Spleen (tissue), 11 donors: ENCODE results near the gene TMEM272. TPM values are rescaled to one million over a fixed set of nuclear protein-coding genes. Genes with fewer than 3 reads are reported as not detected.

Experiments
- DNase-seq: peaks from one replicate; pipeline ENCODE4 v3.0.0-alpha.2; 2020
- H3K27ac ChIP-seq, 8 donors: fragments of 200-600 bp; sonication (generic) in 7 of 8; 1 replicate in 4 of 8; 2 replicates in 4 of 8; pipeline versions ENCODE4 v1.5.0 to v1.8.0; 2016 to 2021; ENCODE audit warnings: inconsistent platforms in 4 of 8, mild to moderate bottlenecking in 4 of 8, moderate library complexity in 1 of 8
- H3K27me3 ChIP-seq, 7 donors: fragments of 200-600 bp; sonication (generic) in 6 of 7; replicated peaks in 1 of 7; 1 replicate in 4 of 7; 2 replicates in 3 of 7; pipeline versions ENCODE4 v1.5.0 to v1.8.0; 2016 to 2021; ENCODE audit warnings: inconsistent platforms in 3 of 7, mild to moderate bottlenecking in 1 of 7
- H3K36me3 ChIP-seq, 6 donors: fragments of 200-600 bp; sonication (generic) in 5 of 6; 1 replicate in 4 of 6; 2 replicates in 2 of 6; pipeline versions ENCODE4 v1.5.0 to v1.8.0; 2016 to 2021; ENCODE audit warnings: inconsistent platforms in 2 of 6
- H3K4me1 ChIP-seq, 6 donors: fragments of 200-600 bp; sonication (generic) in 5 of 6; 1 replicate in 3 of 6; 2 replicates in 3 of 6; pipeline versions ENCODE4 v1.5.0 to v1.8.0; 2016 to 2021; ENCODE audit warnings: inconsistent platforms in 3 of 6
- H3K4me3 ChIP-seq, 8 donors: fragments of 200-600 bp; sonication (generic) in 7 of 8; 1 replicate in 4 of 8; 2 replicates in 4 of 8; pipeline versions ENCODE4 v1.5.0 to v1.8.0; 2016 to 2021; ENCODE audit warnings: inconsistent platforms in 4 of 8, mild to moderate bottlenecking in 4 of 8, moderate library complexity in 2 of 8
- H3K9me3 ChIP-seq, 8 donors: fragments of 200-600 bp; sonication (generic) in 7 of 8; 1 replicate in 4 of 8; 2 replicates in 4 of 8; pipeline versions ENCODE4 v1.5.0 to v1.8.0; 2016 to 2021; ENCODE audit warnings: inconsistent platforms in 4 of 8
- POLR2A ChIP-seq, 3 donors: fragments of 450-650 bp; IDR thresholded peaks; one replicate each; pipeline ENCODE4 v1.5.1; 2017; ENCODE audit warnings: antibody characterized with exemption in 3 of 3, mild to moderate bottlenecking in 1 of 3
- POLR2AphosphoS5 ChIP-seq, 3 donors: sonication (generic); formaldehyde crosslinking; IDR thresholded peaks; one replicate each; pipeline ENCODE4 v1.5.1; 2017; ENCODE audit warnings: antibody characterized with exemption in 3 of 3
- WGBS, 5 donors: extraction: QIAGEN DNeasy Blood & Tissue Kit in 3 of 5; methylation state at CpG; one replicate each; pipeline versions ENCODE4 v1.1.5 to v1.1.7; 2013 to 2018; 5-methylcytosine and 5-hydroxymethylcytosine counted together
- intact Hi-C: fragments of 100-400 bp; cut with DNase I; formaldehyde crosslinking; loops from one replicate; pipeline ENCODE4 v1.15.0; 2023; ENCODE audit warnings: low total_unique reads
- polyA plus RNA-seq, 3 donors: library from polyadenylated mRNA; stranded (reverse); fragments of 200-250 nt; gene quantifications; one replicate each; pipeline ENCODE4 v1.2.1, GENCODE V29; 2013
- total RNA-seq, 7 donors: library from RNA; depleted of rRNA in 3 of 7; stranded (reverse); fragments of >200 nt in 3 of 7; fragmentation: NEBNext Ultra II Directional in 4 of 7; extraction: Animal tissue kit (Norgen Biotek cat#: 25700) in 4 of 7; gene quantifications; one replicate each; pipeline versions ENCODE4 v1.1.0 to v1.2.1, GENCODE V29; 2016 to 2021
- TF ChIP-seq, protein P1 (sequence below), 11 experiments: fragments of 200-600 bp in 7 of 11; fragments of 450-650 bp in 4 of 11; sonication (generic) in 4 of 11; IDR thresholded peaks in 8 of 11; conservative IDR thresholded peaks in 3 of 11; 1 replicate in 7 of 11; 2 replicates in 4 of 11; pipeline versions ENCODE4 v1.4.0 to v1.8.0; 2016 to 2021; ENCODE audit warnings: antibody characterized with exemption in 11 of 11, inconsistent platforms in 4 of 11, mild to moderate bottlenecking in 1 of 11
- donor health status: healthy with polysubstance abuse.
- donor health status: DM: no; HTN: no; CAD: no; lungs with moderate emphysema.
- donor health status: DM: no; HTN: no; CAD: no.
- donor health status: Bipolar disorder and iron deficiency.
- donor health status: healthy.
- donor health status: DM: no; HTN: no; CAD: no.
- donor health status: DM: yes; HTN: yes; CAD: no.

TMEM272 gene
- total and polyA plus RNA-seq, 10 donors: 0.03 to 3.3 (median 1.1) TPM

DNA sequence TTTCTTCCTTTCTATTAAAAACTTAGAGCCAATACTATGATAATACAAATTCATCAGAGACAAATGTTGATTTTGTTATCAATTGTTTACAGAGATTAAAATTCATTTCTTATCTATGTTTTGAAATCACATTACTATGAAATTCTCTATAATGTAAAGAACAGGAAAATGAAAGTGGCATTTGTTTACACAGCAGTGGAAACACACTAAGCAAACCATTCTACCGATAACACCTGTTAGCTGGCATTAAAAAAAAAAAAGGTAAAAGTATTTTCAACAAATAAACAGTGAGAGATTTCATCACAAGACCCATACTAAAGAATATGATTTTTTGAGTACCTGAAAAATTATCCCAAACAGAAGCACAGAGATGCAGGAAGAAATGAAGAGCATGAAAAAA is 12.0 kb upstream of the TMEM272 start:
- DNase-seq: no peak
- Histone ChIP-seq H3K9me3 (no peaks in the 10 kb centered on the region), H3K4me1 (no peaks in the 10 kb centered on the region), H3K4me3 (no peak overlapping the region), H3K36me3 (no peaks in the 10 kb centered on the region), H3K27me3 (peaks cover 0 to 13% (median 0%) of the 10 kb centered on the region in 7 donors), H3K27ac (no peak overlapping the region)
- intact Hi-C loops: no loop called here
- WGBS, 5 donors: 56 to 76% (median 66%) methylated on average over 1 of the region's 1 CpG
- no peak for TF ChIP-seq POLR2A (IDR thresholded peaks at IDR 0.05)
- TF ChIP-seq, protein P1, sequence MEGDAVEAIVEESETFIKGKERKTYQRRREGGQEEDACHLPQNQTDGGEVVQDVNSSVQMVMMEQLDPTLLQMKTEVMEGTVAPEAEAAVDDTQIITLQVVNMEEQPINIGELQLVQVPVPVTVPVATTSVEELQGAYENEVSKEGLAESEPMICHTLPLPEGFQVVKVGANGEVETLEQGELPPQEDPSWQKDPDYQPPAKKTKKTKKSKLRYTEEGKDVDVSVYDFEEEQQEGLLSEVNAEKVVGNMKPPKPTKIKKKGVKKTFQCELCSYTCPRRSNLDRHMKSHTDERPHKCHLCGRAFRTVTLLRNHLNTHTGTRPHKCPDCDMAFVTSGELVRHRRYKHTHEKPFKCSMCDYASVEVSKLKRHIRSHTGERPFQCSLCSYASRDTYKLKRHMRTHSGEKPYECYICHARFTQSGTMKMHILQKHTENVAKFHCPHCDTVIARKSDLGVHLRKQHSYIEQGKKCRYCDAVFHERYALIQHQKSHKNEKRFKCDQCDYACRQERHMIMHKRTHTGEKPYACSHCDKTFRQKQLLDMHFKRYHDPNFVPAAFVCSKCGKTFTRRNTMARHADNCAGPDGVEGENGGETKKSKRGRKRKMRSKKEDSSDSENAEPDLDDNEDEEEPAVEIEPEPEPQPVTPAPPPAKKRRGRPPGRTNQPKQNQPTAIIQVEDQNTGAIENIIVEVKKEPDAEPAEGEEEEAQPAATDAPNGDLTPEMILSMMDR (IDR thresholded peaks at IDR 0.05 in 8 of 11, conservative IDR thresholded peaks at IDR 0.05 in 3 of 11): no peak
- TF ChIP-seq POLR2AphosphoS5 (IDR thresholded peaks at IDR 0.05): no peak

DNA sequence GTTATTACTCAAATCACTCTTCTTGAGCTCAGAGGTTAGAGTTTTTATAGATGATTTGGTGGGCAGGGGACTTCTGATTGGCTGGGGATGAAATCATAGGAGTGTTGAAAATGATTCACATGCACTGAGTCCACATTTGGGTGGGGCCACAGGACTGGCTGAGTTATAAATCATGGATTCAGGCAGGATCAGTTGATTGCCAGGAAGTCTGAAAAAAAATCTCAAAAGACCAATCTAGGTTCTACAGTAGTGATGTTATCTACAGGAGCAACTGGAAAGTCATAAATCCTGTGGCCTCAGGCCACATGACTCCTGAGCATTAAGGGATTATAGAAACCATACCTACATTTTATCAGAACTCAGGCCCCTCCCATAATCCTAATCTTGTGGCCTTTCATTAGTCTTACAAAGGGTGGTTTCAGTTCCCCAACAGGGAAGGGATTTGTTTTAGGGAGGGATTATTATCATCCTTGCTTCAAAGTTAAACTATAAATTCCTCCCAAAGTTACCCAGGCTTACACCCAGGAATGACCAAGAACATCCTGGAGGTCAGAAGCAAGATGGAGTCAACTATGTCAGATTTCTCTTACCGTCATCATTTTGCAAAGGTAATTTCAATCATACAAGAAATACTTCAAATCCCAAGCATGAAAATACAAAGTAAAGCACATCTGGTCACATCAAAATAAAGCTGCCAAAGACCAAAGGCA is 11.2 kb upstream of the TMEM272 start:
- TF ChIP-seq, protein P1 (IDR thresholded peaks at IDR 0.05 in 8 of 11, conservative IDR thresholded peaks at IDR 0.05 in 3 of 11): no peak
- no peak for TF ChIP-seq POLR2AphosphoS5 (IDR thresholded peaks at IDR 0.05)
- no peak for TF ChIP-seq POLR2A (IDR thresholded peaks at IDR 0.05)
- 93 to 100% (median 96%) methylated on average over 1 of the region's 1 CpG for WGBS, 5 donors
- Histone ChIP-seq H3K4me1 (no peaks in the 10 kb centered on the region), H3K36me3 (no peaks in the 10 kb centered on the region), H3K4me3 (no peak overlapping the region), H3K27me3 (peaks cover 0 to 13% (median 0%) of the 10 kb centered on the region in 7 donors), H3K27ac (no peak overlapping the region), H3K9me3 (no peaks in the 10 kb centered on the region)
- no peak for DNase-seq
- intact Hi-C loops: no loop called here

DNA sequence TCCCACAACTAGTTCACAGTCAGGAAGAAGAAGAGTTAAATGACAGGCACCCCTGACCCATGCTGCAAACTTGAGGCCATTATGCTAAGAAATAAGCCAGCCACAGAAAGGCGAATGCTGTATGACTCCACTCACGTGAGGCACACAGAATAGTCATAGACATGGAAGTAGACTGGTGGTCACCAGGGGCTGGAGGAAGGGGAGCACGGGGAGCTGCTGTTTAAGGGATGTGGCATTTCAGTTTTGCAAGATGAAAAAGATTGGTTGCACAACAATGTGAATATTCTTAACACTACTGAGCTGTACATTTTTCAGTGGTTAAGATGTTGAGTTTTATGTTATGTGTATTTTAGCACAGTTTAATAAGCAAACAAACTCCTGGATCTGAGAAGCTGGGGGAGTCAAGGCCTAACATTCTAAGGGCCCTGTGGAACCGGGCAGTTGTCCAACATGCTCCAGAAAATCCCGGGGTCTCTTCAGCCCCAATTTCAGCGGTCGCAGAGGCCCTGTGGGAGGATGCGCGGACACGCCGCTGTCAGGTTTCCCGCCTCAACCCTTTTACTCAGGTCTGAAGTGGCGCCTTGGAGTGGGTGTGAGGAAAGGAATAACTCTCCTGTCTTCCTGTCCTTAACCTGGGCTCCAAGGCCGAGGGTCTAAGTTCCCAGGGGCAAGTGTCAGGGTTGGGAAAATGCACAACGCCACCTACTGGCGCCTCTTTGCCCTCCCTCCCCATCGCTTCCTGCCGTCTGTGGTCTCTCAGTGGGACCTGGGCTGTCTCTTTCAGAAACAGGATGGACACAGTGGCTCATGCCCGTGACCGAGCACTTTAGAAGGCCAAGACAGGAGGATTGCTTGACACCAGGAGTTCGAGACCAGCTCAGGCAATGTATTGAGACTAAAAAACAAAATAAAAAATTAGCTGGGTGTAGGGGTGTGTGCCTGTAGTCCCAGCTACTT is 4.4 kb upstream of the TMEM272 start:
- Histone ChIP-seq H3K9me3 (no peaks in the 10 kb centered on the region), H3K36me3 (no peaks in the 10 kb centered on the region), H3K4me1 (peaks cover 0 to 15% (median 6%) of the 10 kb centered on the region in 6 donors), H3K27ac (no peak overlapping the region), H3K4me3 (no peak overlapping the region), H3K27me3 (peaks cover 0 to 22% (median 0%) of the 10 kb centered on the region in 7 donors)
- TF ChIP-seq, protein P1 (IDR thresholded peaks at IDR 0.05 in 8 of 11, conservative IDR thresholded peaks at IDR 0.05 in 3 of 11): peak in 10 of 11 experiments; percentile 10 to 67 (median 53)
- TF ChIP-seq POLR2AphosphoS5 (IDR thresholded peaks at IDR 0.05) (no peak), POLR2A (IDR thresholded peaks at IDR 0.05) (no peak)
- DNase-seq: no peak
- 57 to 60% (median 58%) methylated on average over 21 of the region's 21 CpGs for WGBS, 5 donors
- intact Hi-C loops: loop anchor here (10.0 kb wide), 1 partner anchor 275 kb away; the partner anchor contains the start of gene NEK5
